Cardiac atrium fibroblast (primary cell): ENCODE data around the gene IL22. TPM values are rescaled to one million over a fixed set of nuclear protein-coding genes. Genes with fewer than 3 reads are reported as not detected.

Experiments used
- total RNA-seq: library from RNA; depleted of rRNA; stranded (reverse); fragments of >200 nt; gene quantifications from 2 replicates; pipeline ENCODE4 v1.2.3, GENCODE V29; 2015

Gene IL22, protein sequence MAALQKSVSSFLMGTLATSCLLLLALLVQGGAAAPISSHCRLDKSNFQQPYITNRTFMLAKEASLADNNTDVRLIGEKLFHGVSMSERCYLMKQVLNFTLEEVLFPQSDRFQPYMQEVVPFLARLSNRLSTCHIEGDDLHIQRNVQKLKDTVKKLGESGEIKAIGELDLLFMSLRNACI
- not detected in 2 replicates for total RNA-seq

DNA sequence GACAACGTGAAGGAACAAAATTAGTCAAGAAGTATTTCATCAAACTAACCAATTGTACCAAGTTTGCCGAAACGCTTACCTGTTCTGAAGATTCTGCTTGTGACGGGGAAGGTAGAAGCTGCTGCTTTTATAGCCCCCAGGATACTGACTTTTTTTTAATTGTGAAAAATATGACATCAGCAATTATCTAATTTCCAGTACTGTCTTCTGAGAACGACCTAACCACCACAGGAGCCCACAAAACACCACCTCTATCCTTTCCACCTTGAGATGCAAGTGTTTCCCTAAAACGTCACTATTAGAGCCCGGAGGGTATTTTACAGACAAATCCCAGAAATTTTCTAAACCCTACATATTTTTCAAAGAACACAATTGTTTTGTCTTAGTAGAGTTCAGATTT, at the start of gene IL22:
IL22 (minus strand) TSS at position 101 of the 400 bp plus-strand sequence. CDS start 156 bp downstream, outside the sequence.

DNA sequence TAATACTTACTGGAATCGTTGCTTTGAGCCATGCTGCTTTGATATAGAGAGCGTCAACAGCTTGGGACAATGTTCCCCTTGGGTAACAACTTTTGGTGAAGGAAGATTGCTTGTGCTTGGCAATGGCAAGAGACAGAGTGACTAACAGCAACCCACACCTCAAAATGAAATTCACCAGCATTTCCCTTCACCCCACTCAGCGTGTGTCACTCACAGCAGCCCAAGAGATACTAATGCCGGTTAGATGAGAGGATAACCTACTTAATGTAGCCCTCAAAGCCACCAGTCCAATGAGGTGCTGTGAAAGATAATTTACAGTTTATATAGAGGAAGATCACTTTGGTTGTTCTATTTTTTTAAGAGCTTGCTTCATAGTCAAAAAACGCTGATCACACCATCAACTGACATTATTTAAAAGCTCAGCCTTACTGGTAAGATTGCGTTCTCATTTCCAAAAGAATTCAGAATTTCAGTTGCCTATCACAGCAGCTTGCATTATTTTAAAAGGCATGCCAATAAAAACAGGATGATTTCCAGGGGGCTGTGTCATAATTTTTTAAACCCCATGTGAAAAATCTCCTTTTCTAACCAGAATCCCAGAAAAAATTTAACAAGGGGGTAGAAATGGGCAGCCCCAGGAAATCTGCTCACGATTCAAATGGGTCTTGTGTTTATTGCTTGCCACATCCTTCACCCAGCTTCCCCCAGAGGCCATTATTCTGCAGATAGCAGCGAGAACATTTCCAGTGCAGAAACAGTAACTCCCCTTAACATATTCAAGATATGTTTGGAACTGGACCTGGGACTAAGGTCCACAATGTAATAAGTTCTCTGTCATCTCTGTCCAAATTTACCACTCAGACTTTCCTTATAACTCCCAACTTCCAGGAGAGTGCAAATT, 27.6 kb downstream of the IL22 start, which contains the start of gene IL26:
IL26 (minus strand) TSS at position 235 of the 901 bp plus-strand sequence; CDS start at position 181, 54 bp downstream.

Other genes with a start within 250 kb of the IL22 start
- not detected in 2 replicates for gene IFNG, start 93.9 kb downstream of the IL22 start, total RNA-seq
- 0.32 TPM in 1 of 2 replicates, not detected in the other for gene IL26, start 27.8 kb downstream of the IL22 start, total RNA-seq
- gene MDM1, start 78.8 kb upstream of the IL22 start, total RNA-seq = 3.1 and 3.6 TPM in 2 replicates